ENCODE results near the gene NOD1. TPM values are rescaled to one million over a fixed set of nuclear protein-coding genes. Genes with fewer than 3 reads are reported as not detected.

NOD1 gene
- total and polyA plus RNA-seq, 7 donors, result 3.0 to 17.5 (median 6.4) TPM

DNA sequence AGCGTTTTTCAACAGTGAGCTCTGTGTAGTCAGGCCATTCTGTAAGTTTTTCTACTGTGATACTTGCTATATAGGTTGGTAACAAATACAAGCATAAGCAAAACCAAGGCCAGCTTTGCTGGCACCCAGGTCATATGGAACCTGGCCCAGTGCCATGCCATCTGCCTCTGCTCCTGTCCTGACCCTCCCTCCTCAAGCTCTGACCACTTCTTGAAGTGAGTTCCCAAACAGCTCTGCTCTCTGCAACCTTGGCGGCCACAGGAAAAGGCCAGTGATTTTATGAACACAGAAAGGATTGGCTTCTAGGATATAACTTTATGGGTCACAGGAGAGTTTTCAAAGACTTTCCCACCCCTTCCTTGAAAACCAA, 12.8 kb downstream of the NOD1 start:
- H3K9me3 ChIP-seq, result no peaks in the 10 kb centered on the region
- TF ChIP-seq, protein P1, sequence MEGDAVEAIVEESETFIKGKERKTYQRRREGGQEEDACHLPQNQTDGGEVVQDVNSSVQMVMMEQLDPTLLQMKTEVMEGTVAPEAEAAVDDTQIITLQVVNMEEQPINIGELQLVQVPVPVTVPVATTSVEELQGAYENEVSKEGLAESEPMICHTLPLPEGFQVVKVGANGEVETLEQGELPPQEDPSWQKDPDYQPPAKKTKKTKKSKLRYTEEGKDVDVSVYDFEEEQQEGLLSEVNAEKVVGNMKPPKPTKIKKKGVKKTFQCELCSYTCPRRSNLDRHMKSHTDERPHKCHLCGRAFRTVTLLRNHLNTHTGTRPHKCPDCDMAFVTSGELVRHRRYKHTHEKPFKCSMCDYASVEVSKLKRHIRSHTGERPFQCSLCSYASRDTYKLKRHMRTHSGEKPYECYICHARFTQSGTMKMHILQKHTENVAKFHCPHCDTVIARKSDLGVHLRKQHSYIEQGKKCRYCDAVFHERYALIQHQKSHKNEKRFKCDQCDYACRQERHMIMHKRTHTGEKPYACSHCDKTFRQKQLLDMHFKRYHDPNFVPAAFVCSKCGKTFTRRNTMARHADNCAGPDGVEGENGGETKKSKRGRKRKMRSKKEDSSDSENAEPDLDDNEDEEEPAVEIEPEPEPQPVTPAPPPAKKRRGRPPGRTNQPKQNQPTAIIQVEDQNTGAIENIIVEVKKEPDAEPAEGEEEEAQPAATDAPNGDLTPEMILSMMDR (IDR thresholded peaks at IDR 0.05), result no peak
- TF ChIP-seq POLR2AphosphoS5 (IDR thresholded peaks at IDR 0.05) (no peak), EP300 (IDR thresholded peaks at IDR 0.05) (no peak), POLR2A (IDR thresholded peaks at IDR 0.05) (no peak)
- no peaks in the 10 kb centered on the region for H3K36me3 ChIP-seq
- intact Hi-C loops (cut with DNase I), result loop anchor here (5.0 kb wide), 1 partner anchor 37 kb away; the partner anchor contains the start of gene GGCT
- 22 to 58% methylated on average over 2 of the region's 2 CpGs for WGBS, 2 donors
- peak overlapping the region; percentile 9 to 58 (median 47) for H3K27ac ChIP-seq
- no peaks in the 10 kb centered on the region for H3K27me3 ChIP-seq
- DNase-seq, result peak; percentile 68
- H3K4me1 ChIP-seq, result peaks cover 0 to 59% (median 48%) of the 10 kb centered on the region in 4 donors
- no peak overlapping the region for H3K4me3 ChIP-seq

DNA sequence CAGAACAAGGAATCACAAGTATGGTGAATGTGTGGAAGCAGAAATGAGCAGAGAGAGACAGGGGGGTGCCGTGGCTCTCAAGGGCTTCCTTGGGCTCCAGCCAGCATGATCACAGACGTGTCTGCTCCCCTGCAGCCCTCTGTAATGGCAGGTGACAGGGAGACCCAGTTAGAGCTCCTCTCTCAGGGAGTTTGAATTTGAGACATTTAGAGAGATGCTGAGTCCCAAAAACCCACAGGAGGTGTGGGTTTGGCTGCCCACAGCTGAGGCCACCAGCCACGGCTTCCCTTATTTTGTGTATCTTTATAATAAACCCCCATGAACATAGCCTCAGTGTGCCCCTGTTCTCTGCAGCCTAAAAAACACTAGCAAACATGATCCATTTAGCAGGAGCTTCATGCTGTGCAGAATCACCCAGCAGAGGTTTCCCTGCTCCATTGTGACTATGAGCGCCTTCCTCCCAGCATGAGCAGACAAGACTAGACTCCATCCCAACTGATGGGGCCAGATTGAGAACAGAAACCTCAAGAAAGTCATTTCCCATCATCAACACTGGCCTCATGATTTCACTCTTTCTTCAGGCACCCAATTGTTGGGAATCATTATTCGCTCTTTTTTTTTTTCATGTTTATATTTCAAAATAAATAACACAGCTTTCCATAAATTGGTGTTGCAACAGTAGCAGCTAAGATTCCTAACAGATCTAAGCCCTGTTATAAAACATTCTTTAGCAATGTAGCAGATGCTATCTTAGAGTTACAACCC, 13.4 kb downstream of the NOD1 start:
- peak; percentile 56 for DNase-seq
- 74 to 76% methylated on average over 5 of the region's 5 CpGs for WGBS, 2 donors
- H3K27ac ChIP-seq, result peak overlapping the region; percentile 9 to 58 (median 47)

DNA sequence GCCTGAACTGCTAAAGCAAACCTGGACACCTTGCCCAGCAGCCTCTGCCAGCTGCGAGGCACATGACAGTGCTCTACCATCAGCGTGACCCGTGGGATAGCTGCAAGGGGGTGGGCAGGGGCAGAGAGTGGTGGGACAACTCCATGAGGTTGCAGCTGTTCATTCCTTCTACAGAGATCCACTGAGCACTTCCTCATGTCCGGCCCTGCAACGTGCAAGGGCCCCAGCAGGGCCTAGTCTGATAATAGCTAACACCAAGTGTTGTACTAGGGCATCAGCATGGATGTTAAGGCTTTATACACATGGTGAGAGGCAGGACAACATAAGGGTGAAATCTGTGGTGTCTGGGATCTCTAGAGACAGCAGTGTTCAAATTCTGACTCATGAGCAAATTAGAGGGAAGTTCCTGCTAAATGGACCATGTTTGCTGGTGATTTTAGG, 14.3 kb downstream of the NOD1 start:
- Histone ChIP-seq H3K4me1 (peaks cover 0 to 60% (median 49%) of the 10 kb centered on the region in 4 donors), H3K9me3 (no peaks in the 10 kb centered on the region), H3K27ac (peak overlapping the region in 1 of 4 donors; percentile 16), H3K36me3 (no peaks in the 10 kb centered on the region), H3K4me3 (no peak overlapping the region), H3K27me3 (no peaks in the 10 kb centered on the region)
- intact Hi-C loops (cut with DNase I), result no loop called here
- TF ChIP-seq, protein P1 (IDR thresholded peaks at IDR 0.05), result no peak
- TF ChIP-seq POLR2A (IDR thresholded peaks at IDR 0.05), result no peak
- 60 to 63% methylated on average over 5 of the region's 5 CpGs for WGBS, 2 donors
- peak; percentile 46 for DNase-seq

More for the DNA sequence above, 13.4 kb downstream of the NOD1 start:
- peak in 2 of 4 donors; percentile 26 to 63 for TF ChIP-seq POLR2AphosphoS5 (IDR thresholded peaks at IDR 0.05)
- TF ChIP-seq EP300 (IDR thresholded peaks at IDR 0.05), result peak in 1 of 4 donors; percentile 46
- no peak for TF ChIP-seq POLR2A (IDR thresholded peaks at IDR 0.05)
- TF ChIP-seq, protein P1 (IDR thresholded peaks at IDR 0.05), result no peak
- intact Hi-C loops (cut with DNase I), result loop anchor here (5.0 kb wide), 1 partner anchor 37 kb away; the partner anchor contains the start of gene GGCT
- Histone ChIP-seq H3K4me3 (no peak overlapping the region), H3K36me3 (no peaks in the 10 kb centered on the region), H3K27me3 (no peaks in the 10 kb centered on the region), H3K4me1 (peaks cover 0 to 60% (median 49%) of the 10 kb centered on the region in 4 donors), H3K9me3 (no peaks in the 10 kb centered on the region)

DNA sequence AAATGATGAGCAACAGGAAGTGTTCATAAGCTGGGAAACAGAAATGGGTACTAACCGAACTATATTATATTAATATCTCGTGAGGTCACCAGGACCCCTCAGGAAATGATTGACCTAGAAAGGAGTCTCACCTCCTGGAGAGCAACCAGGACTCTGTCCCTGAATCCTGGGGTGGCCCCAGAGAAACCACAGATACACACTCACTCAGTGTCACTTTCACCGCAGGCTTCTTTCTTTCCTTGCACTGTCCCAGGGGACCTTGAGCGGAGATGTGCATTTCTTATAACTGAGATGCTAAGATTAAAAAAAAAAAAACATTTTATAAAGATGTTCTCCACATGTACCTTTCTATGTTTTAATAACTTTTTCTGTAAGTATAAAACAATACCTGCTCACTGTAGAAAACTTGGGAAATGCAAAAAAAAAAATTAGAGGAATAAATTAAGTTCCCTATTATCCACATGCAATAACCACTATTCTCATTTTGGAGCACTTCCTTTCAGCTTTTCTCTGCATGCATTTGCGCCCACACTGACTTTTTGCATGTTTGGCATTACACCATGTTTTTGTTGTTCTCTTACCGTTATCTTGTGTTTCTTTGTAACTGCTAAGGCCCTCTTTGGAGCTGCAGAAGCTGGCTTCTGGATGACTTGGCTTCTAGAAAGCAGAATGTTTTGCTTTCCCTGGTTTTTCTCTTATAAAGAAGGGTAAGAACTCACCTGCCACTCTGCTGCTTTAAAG, 15.0 kb downstream of the NOD1 start:
- TF ChIP-seq, protein P1 (IDR thresholded peaks at IDR 0.05), result no peak
- TF ChIP-seq POLR2A (IDR thresholded peaks at IDR 0.05) (no peak), EP300 (IDR thresholded peaks at IDR 0.05) (no peak), POLR2AphosphoS5 (IDR thresholded peaks at IDR 0.05) (no peak)
- peak overlapping the region in 1 of 4 donors; percentile 16 for H3K27ac ChIP-seq
- H3K36me3 ChIP-seq, result no peaks in the 10 kb centered on the region
- peak; percentile 18 for DNase-seq
- H3K4me3 ChIP-seq, result no peak overlapping the region
- H3K27me3 ChIP-seq, result no peaks in the 10 kb centered on the region
- 74 to 84% methylated on average over 6 of the region's 6 CpGs for WGBS, 2 donors
- peaks cover 0 to 60% (median 49%) of the 10 kb centered on the region in 4 donors for H3K4me1 ChIP-seq
- intact Hi-C loops (cut with DNase I), result no loop called here
- no peaks in the 10 kb centered on the region for H3K9me3 ChIP-seq

Measured in sigmoid colon (tissue), 7 donors.